HG02943 (cell line): ENCODE measurements around the gene TBXA2R.
A peak's percentile ranks its signal among the peaks of the same experiment; 100 is the strongest.

ENCODE experiments used
- ATAC-seq: cut with Tn5 transposase; IDR thresholded peaks from one replicate; pipeline ENCODE4 v1.9.1; 2021; ENCODE audit warnings: mild to moderate bottlenecking, low read depth, moderate library complexity; ENCODE audit not compliant: unreplicated experiment

The TBXA2R gene

DNA sequence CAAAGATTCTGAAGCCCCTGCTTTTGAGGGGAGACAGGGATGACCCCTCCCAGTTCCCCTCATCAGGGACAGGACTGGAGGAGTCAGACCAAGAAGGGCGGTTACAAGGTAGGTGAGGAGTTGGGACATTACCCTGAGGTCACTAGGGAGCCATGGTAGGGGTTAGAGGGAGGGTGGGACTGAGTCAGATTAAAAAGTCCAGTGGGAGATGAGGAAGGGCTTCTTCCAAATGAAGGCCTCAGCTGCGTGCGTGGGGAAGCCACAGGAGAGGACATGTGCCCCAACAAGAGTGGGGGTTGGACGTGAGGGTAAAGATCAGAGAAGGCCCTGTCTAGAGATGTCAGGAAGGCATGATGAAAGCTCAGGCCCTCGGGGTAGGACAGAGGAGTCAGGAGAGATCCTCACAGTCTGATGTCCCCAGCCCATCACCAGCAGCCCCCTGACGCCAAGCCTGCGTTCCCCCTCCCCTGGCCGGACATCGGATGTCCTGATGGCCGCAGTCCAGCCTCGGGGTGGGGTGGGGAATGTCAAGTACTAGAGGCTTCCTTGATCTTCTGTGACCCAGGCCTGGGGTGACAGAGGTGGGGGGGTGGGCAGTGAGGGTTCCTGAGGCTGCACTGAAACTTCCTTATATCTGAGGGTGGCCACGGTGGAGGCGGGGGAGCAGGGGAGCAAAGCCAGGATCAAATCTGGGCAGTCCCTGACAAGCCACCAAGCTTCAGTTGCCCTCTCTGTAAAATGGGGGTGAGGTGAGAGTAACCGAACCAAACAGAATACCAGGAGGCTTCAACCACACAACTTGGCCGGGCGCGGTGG, 42.8 kb downstream of the TBXA2R start:
- no peak for ATAC-seq

DNA sequence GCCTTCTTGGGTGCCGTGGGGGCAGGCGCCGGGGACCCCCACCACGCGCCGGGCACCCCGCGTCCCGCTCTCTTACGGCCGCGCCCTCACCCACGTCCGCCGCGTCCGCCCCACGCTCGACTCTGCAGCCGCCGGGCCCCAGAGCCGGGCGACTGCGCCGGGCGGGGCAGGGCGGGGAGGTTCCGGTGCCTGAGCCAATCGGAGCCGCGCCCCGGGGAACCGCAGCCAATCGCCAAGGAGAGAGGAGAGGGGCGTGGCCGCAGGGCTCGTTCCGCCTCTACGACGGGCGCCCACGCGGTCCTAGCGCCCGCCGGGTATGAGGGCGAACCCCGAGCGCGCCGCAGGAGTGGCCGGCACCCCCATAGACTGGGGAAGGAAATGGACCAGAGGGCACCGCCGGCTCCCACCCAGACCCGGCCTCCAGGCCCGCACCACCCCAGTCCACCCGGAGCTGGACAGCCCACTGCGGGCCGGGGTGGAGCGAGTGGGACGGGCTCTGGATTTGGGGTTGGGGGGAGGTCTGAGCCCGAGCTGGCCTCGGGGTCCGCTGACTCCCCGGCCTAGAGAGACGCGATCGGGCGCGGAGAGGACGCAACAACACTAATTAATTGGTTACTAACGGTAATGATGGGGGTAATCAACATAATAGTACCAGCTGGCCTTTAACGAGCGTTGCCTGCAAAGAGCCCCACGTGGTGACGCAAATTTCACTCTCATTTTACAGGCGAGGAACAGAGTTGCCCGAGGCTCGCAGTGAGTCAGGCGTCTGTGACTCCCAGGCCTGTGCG, 49.0 kb downstream of the TBXA2R start, which contains the start of gene MFSD12:
Gene MFSD12 (minus strand): TSS at position 126 of the 788 bp plus-strand sequence. CDS start 183 bp downstream, outside the sequence.
- peak; percentile 68 for ATAC-seq

DNA sequence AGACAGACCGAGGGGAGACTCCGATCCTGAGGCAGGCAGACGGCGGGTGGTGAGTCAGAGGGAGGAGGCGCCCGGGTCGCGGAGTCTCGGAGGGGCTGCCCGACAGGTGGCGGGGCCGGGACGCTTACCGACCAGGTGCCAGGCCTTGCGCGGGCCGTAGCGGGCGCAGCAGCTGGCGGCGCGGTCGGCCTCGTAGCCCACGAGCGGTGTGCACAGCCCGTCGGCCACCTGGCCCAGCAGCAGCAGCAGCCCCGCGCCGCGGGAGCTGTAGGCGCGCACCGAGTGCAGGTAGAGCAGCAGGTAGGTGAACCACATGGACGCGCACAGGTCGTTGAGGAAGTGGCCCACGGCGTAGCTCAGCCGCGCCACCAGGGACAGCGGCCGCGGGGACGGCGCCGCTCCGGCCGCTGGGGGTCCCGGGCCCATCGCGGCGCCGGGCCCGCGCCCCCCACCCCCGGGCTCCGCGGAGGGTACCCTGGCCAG, 49.7 kb downstream of the TBXA2R start:
- peak; percentile 21 for ATAC-seq

DNA sequence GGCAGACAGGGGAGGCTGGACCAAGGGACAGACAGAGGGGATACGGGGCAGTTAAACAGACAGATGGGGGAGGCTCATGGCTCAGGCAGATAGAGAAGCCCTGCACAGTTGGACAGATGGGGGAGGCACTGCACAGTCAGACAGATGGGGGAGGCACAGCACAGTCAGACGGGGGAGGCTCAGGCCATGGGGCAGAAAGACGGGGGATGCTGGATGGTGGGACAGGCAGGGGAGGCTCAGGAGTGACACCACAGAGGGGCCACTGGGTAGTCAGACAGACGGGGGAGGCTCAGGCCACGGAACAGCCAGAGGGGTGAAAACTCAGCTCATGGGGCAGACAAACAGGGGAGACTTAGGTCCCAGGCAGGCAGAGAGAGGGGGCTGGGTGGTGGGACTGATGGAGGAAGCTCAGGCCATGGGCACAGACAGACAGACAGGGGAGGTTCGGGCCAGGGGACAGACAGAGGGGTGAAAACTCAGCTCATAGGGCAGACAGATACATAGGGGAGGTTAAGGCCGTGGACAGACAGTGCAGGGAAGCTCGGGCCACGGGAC, 50.2 kb downstream of the TBXA2R start:
- no peak for ATAC-seq

DNA sequence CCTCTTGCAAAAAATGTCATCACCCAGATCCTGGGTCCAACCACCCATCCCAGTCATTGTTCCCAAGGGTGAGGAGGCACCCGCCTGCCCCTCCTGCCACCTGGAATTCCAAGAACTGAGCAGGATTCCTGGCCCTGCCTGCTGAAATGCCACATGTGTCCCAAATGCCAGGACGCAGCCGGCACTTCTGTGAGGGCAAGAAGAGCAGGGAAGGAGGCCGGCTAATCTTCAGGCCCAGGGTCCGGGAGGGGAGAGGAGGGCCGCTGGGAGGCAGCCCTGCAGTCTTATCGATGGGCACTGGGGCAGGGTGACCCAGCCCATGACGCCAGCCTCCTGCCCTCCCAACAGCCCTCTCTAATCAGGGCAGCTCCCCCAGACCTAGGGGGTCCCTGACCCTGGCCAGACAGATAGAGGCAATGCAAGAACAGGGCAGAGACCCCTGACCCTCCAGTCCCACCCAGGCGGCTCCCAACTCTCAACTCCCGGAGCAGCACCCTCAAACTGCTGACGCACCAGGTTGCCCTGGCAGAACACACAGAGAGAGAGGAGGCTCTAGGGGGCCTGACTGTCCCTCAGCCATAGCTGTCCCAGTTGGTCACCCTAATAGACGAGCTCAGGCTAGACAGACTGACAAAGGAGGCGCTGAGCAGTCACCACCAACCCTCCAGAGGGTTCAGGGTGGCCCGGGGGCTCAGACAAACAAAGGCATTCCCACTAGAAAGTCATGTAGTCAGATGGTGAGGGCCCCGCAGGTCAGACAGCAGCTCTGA, 50.8 kb downstream of the TBXA2R start:
- ATAC-seq = no peak

DNA sequence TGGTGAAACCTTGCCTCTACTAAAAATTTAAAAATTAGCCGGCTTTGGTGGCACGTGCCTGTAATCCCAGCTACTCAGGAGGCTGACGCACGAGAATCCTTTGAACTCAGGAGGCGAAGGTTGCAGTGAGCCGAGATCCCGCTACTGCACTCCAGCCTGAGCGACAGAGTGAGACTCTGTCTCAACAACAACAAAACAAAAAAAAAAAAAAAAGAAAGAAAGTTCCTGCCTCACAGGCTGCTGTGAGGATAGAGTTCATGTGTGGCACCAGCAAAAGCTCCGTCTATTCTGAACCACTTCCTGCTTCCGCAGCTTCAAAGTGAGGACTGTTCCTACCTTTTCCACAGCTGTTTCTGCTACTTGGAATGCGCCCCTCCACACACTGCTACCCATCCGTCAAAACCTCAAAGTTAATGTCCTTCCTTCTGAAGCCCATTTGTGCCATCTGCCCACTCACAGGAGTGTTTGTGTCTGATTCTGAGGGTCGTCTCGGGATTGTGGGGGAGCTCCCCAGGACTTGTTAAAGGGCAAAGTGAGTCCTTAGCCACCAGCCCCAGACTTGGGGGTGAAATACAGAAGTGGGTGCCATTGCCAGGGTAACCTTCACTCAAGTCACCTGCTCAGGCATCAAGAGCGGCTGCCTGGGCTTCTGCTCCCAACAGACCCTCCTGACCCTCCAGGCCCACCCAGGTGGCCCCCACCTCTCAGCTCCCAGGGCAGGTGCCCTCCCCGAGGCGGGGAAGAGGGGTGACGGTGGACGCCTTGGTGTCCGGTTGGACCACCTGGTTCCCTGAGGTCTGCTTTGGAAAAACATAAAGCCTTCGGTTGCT, 52.2 kb downstream of the TBXA2R start:
- ATAC-seq = no peak

DNA sequence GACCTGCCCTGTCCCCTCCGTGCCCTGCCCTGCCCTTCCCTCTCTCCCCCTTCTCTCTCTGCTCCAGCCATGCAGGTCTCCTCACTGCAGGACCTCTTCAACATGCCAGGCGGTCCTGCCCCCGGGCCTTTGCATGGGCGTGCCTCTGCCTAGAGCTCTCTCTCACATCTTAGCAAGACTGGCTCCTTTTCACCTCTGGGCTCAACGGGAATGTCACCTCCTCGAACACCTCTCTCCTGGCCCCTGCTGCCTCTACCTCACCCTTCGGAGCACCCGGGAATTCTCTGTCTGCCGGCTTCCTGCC, 54.9 kb downstream of the TBXA2R start:
- no peak for ATAC-seq

DNA sequence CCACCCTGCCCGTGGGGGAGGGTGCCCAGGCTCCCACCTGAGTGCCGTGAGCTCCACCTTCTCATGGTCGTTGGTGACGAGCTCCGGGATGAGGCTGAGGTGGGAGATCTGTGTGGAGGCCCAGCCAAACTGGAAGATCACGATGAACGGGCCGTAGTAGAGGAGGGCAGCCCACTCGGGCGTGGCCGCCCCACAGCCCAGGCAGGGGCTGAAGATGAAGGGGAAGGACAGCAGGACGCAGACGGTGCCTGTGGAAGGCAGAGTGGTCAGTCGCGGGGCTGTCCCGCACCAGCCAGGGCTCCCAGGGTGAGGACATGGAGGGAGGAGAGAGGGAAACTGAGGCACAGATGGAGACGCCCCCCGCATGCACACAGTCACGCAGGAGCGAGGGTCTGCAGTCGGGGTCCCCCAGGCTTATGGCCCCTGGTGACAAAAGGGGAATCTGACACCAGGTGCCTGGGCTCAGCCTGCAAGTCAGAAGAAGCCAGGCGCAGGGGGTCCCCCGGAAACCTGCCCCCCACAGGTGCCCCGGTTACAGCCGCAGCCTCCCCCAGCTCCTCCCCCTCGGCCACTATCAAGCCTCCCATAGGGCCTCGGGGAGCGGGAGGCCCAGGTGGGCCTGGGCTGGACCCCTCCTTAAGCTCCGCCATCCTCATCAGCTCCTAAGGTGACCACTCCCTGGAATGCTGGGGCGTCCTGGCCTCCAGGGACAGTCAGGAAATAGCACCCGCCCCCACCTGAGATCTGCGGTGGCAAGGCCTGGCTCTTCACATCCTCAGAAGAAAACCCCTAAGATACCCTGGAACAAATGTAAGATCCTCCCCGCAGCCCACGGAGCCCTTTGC, 55.5 kb downstream of the TBXA2R start:
- ATAC-seq = no peak

DNA sequence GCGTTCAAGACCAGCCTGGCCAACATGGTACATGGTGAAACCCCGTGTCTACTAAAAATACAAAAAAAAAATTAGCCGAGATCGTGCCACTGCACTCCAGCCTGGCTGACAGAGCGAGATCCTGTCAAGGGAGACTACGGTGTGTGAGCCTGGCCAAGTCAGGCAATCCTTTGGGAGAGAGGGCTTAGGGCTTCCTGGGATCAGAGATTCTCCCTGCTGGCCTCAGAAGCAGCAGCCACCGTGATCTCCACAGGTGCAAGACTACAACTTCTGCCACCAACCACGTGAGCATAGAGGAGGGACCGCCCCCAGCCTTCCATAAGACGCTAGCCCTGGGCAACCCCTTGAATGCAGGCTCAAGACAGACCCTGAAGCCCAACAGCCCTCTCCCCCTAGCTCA, 56.9 kb downstream of the TBXA2R start:
- ATAC-seq = no peak

DNA sequence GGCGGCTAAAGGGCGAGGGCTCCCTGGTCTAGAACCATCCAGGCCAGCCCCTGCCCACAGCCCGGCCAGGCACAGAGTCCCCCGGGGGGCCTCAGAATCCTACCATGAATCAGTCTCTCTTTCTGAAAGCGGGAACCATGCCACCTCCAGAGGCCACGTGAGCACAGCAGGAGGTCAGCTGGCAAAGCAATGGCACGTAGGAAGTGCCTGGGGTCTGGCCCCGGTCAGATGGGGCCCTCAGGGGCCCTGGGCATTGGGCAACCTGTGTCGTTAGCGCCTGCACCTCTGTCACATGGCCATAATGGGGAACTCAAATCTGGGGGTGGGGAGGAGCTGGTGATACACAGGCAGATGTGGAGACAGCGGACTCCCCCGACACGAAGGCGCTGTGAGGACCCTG, 58.1 kb downstream of the TBXA2R start:
- no peak for ATAC-seq

DNA sequence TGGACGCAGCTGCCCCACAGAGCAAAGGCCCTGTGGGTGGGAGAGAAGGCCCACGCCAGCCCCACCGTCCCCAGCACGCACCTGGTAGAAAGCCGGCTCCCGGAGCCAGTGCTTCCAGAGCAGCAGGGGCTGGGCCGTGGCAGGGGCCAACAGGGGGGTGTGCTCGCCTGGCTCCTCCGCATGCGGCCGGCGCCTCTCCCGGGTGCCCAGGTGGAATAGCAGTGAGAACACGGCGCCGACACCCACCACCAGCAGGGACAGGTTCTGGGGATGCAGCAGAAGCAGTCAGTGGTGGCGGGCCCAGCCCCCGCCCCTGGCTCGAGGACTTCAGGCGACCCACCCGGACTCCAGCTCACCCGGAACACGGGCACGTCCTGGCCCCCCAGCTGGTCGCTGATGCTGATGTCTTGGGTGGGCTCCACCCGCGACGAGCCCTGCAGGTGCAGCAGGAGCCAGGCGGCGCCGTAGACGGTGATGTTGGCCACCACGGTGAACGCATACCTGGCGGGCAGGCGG, 58.9 kb downstream of the TBXA2R start:
- ATAC-seq = no peak

DNA sequence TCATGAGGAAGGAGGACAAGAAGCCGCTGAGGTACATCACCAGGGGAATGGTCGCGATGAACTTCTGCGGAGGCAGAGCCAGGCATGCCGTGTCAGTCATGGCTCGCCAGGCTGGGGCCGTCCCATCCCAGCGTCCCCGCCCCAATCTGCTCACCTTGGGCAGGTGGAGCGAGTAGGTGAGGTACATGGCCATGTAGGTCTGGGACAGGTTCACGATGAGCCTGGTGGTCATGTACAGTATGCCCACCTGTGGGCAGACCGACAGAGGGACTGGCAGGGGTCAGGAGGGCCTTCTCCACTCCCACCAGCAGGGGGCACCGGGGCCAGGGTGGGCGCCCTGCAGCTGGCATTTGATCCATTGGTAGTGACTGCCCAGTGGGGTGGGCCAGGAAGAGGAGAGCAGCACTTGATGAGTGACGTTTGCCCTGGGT, 59.4 kb downstream of the TBXA2R start:
- ATAC-seq = no peak

DNA sequence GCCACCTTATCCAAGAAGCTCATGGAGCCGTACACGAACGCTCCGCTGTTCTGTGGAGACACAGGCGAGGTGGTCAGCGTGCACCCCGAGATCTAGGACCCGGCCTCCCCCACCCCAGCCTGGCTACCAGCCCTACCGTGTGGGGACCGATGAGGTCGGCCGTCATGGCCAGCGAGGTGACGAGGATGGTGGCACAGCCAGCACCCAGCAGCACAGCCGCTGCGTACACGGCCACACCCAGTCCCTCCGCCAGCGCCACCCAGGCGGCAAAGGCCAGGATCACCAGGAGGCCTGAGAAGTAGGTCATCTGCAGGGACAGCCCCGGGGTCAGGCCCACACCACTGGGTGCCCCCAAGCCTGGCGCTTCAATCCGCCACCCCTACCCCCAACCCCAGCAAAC, 60.6 kb downstream of the TBXA2R start:
- ATAC-seq = no peak

DNA sequence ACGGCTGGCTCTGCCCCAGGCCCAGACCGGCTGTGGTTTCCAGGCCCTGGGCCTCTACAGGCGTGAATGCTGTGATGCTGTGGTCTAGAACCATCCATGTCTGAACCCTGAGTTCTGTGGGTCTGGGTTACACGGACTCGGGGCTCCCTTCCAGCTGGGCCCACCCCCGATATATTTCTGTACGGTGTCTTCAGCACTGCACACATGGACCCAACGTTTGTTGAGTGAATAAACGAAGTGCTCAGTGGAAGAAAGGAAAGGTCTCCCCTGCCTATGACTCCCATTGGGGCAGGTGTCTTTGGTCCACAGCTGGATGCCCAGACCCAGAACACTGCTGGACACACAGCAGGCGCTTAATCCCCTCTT, 61.0 kb downstream of the TBXA2R start:
- ATAC-seq = no peak

DNA sequence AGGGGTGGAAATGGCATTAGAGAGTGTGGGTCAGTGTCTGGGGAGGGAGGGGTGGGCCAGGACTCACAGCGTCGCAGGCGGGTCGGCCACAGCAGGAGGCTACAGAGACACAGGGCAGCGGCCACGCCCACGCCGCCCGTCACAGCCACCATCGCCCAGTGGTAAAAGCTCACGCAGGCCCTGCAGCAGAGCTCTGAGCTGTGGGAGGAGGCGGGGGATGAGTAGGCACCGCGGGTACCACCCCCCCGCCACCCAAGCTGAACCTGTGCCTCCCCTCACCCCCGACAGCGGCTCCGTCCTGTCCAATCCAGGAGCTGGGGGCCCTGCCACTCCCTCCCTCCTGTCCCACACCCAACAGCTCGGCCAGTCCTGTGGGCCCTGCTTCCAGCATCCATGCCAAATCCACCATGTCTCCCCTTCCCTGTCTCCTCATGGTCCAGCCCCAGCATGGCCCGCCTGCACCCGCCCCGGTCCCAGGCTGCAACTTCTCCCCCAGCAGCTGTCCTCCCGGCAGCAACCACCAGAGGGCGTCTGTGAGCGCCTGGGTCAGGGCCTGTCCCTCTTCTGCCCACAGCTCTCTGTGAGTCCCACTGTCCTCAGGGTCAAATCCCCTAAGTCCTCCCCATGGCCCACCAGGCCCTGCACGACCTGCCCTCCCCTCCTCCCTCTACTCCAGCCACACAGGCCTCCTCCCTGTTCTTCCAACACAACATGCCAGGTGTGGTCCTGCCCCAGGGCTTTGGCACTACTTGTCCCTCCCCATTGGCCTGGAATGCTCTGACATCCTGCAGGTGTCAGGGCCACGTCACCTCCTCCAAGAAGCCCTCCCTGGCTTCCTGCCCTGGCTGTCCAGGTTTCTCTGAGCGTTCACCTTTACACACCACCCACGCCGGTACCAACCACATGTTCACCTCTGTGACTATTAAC, 61.7 kb downstream of the TBXA2R start:
- ATAC-seq = no peak
